ENCODE results near the gene HEXIM1. TPM values are rescaled to one million over a fixed set of nuclear protein-coding genes. Genes with fewer than 3 reads are reported as not detected.
A peak's percentile ranks its signal among the peaks of the same experiment; 100 is the strongest.
"Not testable (repeated sequence)": the region's sequence is repeated elsewhere in the genome, so short reads cannot be mapped to it uniquely, and the experiment has no call there.

Gene HEXIM1
- total RNA-seq, 1 experiment from 2014 or later, result 20.3 TPM

GRCh38 chr17:45123930-45124796 is 24.1 kb upstream of the HEXIM1 start:
- no peaks in the 10 kb centered on the region for H3K9me3 ChIP-seq
- peak; percentile 96 for DNase-seq
- H3K36me3 ChIP-seq, result peaks cover 7% of the 10 kb centered on the region; the same call in 1 of the 2 replicates
- H3K4me3 ChIP-seq, result no peak overlapping the region
- no peaks in the 10 kb centered on the region for H3K27me3 ChIP-seq

GRCh38 chr17:45124797-45125122 is 23.5 kb upstream of the HEXIM1 start:
- not testable (repeated sequence) for H3K9me3 ChIP-seq, H3K36me3 ChIP-seq, H3K4me3 ChIP-seq, H3K27me3 ChIP-seq
- DNase-seq, result peak; percentile 49

GRCh38 chr17:45125509-45125908 is 22.8 kb upstream of the HEXIM1 start:
- Histone ChIP-seq H3K36me3 (peaks cover 4% of the 10 kb centered on the region; the same call in 1 of the 2 replicates), H3K27me3 (no peaks in the 10 kb centered on the region), H3K9me3 (no peaks in the 10 kb centered on the region), H3K4me3 (no peak overlapping the region)
- no peak for DNase-seq

GRCh38 chr17:45127207-45127547 is 21.1 kb upstream of the HEXIM1 start:
- no peak overlapping the region for H3K4me3 ChIP-seq
- no peak for DNase-seq

GRCh38 chr17:45127548-45128300 is 20.6 kb upstream of the HEXIM1 start:
- Histone ChIP-seq H3K27me3 (no peaks in the 10 kb centered on the region), H3K36me3 (peaks cover 4% of the 10 kb centered on the region; the same call in 1 of the 2 replicates), H3K9me3 (no peaks in the 10 kb centered on the region), H3K4me3 (no peak overlapping the region)
- DNase-seq, result peak; percentile 79

More at GRCh38 chr17:45127207-45127547, 21.1 kb upstream of the HEXIM1 start:
- Histone ChIP-seq H3K36me3 (peaks cover 4% of the 10 kb centered on the region; the same call in 1 of the 2 replicates), H3K9me3 (no peaks in the 10 kb centered on the region), H3K27me3 (no peaks in the 10 kb centered on the region)

- Histone ChIP-seq H3K4me3 (no peak overlapping the region), H3K27me3 (no peaks in the 10 kb centered on the region), H3K36me3 (peaks cover 4% of the 10 kb centered on the region; the same call in 1 of the 2 replicates), H3K9me3 (no peaks in the 10 kb centered on the region)
- DNase-seq, result no peak
These were observed 19.9 kb upstream of the HEXIM1 start for GRCh38 chr17:45128331-45128730.

GRCh38 chr17:45128989-45129388 is 19.3 kb upstream of the HEXIM1 start:
- no peak for DNase-seq
- Histone ChIP-seq H3K4me3 (no peak overlapping the region), H3K36me3 (peaks cover 4% of the 10 kb centered on the region; the same call in 1 of the 2 replicates), H3K27me3 (no peaks in the 10 kb centered on the region), H3K9me3 (no peaks in the 10 kb centered on the region)

GRCh38 chr17:45129426-45129939 is 18.8 kb upstream of the HEXIM1 start:
- Histone ChIP-seq H3K4me3 (no peak overlapping the region), H3K9me3 (no peaks in the 10 kb centered on the region), H3K36me3 (peaks cover 4% of the 10 kb centered on the region; the same call in 1 of the 2 replicates), H3K27me3 (no peaks in the 10 kb centered on the region)
- DNase-seq, result no peak

GRCh38 chr17:45129940-45130680 is 18.2 kb upstream of the HEXIM1 start:
- H3K36me3 ChIP-seq, result peaks cover 4% of the 10 kb centered on the region; the same call in 1 of the 2 replicates
- DNase-seq, result no peak
- no peaks in the 10 kb centered on the region for H3K27me3 ChIP-seq
- no peak overlapping the region for H3K4me3 ChIP-seq
- no peaks in the 10 kb centered on the region for H3K9me3 ChIP-seq

- no peak for DNase-seq
- H3K9me3 ChIP-seq, result no peaks in the 10 kb centered on the region
- H3K4me3 ChIP-seq, result peak overlapping the region; percentile 76
These were observed 17.3 kb upstream of the HEXIM1 start for GRCh38 chr17:45130681-45131615.

GRCh38 chr17:45131616-45132319 is 16.5 kb upstream of the HEXIM1 start:
- H3K27me3 ChIP-seq, result no peaks in the 10 kb centered on the region
- H3K4me3 ChIP-seq, result peak overlapping the region; percentile 76
- peak; percentile 32 for DNase-seq
- H3K9me3 ChIP-seq, result no peaks in the 10 kb centered on the region
- H3K36me3 ChIP-seq, result no peaks in the 10 kb centered on the region

More at GRCh38 chr17:45130681-45131615, 17.3 kb upstream of the HEXIM1 start:
- Histone ChIP-seq H3K27me3 (no peaks in the 10 kb centered on the region), H3K36me3 (no peaks in the 10 kb centered on the region)

- no peaks in the 10 kb centered on the region for H3K9me3 ChIP-seq
- peak within 1 kb of the TSS; percentile 76 for H3K4me3 ChIP-seq
- DNase-seq, result no peak
- no peaks in the 10 kb centered on the region for H3K36me3 ChIP-seq
- no peaks in the 10 kb centered on the region for H3K27me3 ChIP-seq
These were observed 16.0 kb upstream of the HEXIM1 start, which contains the start of gene PLCD3 for GRCh38 chr17:45132320-45132571. Gene PLCD3, minus strand, starts transcription at chr17:45132515. Its CDS starts 105 bp downstream, at chr17:45132410.

- H3K9me3 ChIP-seq, result no peaks in the 10 kb centered on the region
- peak; percentile 81 for DNase-seq
- no peaks in the 10 kb centered on the region for H3K27me3 ChIP-seq
- peak overlapping the region; percentile 76 for H3K4me3 ChIP-seq
- H3K36me3 ChIP-seq, result no peaks in the 10 kb centered on the region
These were observed 15.5 kb upstream of the HEXIM1 start for GRCh38 chr17:45132572-45133463.

- H3K9me3 ChIP-seq, result no peaks in the 10 kb centered on the region
- peak; percentile 92 for DNase-seq
- peak within 1 kb of the TSS; percentile 60 for H3K4me3 ChIP-seq
- H3K27me3 ChIP-seq, result no peaks in the 10 kb centered on the region
- H3K36me3 ChIP-seq, result no peaks in the 10 kb centered on the region
These were observed 12.9 kb upstream of the HEXIM1 start, which contains the start of gene ACBD4 for GRCh38 chr17:45135192-45135977. Gene ACBD4, plus strand, starts transcription at chr17:45135687. Its CDS starts 458 bp downstream, at chr17:45136145.

Measured in MG63 (cell line).